Astrocyte of the spinal cord (primary cell): ENCODE results near the gene SLC4A5.

Experiments
- DNase-seq: peaks from one replicate; pipeline ENCODE4 v3.0.0; 2011; ENCODE audit warnings: low read depth, low spot score
- H3K4me3 ChIP-seq: 2 replicates; pipeline ENCODE4 v1.5.1; 2011; ENCODE audit warnings: low read depth, mild to moderate bottlenecking, low read length, moderate library complexity
- in situ Hi-C: cut with HindIII; loops from 2 replicates; pipeline ENCODE4 v1.10.0; 2017; ENCODE audit warnings: low sequenced_read_pairs
- TF ChIP-seq, protein P1 (sequence below): IDR thresholded peaks from 2 replicates; pipeline ENCODE4 v1.5.1; 2012; ENCODE audit warnings: low read depth, mild to moderate bottlenecking, low read length, inconsistent platforms

SLC4A5 gene

DNA sequence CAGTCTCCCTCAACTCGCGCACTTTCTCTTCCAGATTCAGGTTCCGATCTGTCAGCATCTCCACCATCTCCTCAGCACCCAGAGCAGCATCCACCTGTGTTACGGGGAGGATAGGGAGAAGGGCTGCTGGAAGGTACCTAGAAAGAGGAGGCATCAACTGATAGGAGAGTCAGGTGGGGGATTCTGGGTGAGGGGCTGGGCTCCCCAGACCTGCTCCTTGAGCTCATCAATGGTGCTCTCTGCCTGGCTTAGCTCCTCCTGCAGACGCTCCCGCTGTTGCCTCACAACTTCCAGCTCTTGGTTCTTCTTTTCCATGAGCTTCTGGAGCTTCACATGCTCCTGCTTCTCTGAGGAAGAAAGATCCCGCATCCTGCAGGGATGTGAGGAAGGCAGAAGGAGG, 26.8 kb upstream of the SLC4A5 start:
- no peak overlapping the region for H3K4me3 ChIP-seq
- no peak for DNase-seq
- TF ChIP-seq, protein P1, sequence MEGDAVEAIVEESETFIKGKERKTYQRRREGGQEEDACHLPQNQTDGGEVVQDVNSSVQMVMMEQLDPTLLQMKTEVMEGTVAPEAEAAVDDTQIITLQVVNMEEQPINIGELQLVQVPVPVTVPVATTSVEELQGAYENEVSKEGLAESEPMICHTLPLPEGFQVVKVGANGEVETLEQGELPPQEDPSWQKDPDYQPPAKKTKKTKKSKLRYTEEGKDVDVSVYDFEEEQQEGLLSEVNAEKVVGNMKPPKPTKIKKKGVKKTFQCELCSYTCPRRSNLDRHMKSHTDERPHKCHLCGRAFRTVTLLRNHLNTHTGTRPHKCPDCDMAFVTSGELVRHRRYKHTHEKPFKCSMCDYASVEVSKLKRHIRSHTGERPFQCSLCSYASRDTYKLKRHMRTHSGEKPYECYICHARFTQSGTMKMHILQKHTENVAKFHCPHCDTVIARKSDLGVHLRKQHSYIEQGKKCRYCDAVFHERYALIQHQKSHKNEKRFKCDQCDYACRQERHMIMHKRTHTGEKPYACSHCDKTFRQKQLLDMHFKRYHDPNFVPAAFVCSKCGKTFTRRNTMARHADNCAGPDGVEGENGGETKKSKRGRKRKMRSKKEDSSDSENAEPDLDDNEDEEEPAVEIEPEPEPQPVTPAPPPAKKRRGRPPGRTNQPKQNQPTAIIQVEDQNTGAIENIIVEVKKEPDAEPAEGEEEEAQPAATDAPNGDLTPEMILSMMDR: no peak
- in situ Hi-C loops: no loop called here

DNA sequence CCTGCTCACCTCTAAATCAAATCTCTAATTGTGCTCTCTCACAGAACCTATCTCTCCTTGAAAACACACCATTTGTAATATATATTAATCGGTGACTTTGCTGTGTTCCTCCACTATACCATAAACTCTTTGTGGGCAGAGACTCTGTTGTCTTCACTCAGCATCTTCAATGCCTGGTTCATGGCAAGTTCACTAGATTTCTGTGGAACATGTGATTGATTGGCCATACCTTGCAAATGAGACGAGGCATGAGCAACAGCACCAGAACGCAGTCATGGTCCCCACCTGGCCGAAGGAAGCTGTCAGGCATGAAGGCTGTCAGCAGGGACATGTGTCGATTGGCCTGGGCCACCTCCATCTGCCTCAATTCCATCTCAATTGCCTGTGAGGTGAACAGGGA, 25.3 kb upstream of the SLC4A5 start:
- TF ChIP-seq, protein P1: no peak
- in situ Hi-C loops: no loop called here
- DNase-seq: no peak
- H3K4me3 ChIP-seq: no peak overlapping the region

DNA sequence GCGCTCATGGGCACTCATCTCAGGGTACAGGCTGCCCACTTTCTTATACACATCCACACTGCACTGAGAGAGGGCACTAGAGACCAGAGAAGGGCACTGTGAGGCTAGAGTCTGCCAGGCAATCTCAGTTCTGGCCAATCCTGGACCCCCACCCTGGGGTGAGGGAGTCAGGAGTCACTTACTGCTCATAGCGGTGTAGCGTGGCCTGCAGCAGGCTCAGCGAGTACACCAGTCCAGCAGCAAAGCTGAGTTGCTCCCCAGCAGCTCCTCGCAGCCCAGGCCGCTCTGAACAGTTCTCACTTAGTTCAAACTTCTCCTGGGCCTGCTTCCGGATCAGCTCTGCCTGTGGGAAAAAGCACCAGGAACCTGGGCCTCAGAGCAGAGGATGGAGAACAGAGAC, 24.6 kb upstream of the SLC4A5 start:
- TF ChIP-seq, protein P1: no peak
- no peak for DNase-seq
- in situ Hi-C loops: no loop called here

DNA sequence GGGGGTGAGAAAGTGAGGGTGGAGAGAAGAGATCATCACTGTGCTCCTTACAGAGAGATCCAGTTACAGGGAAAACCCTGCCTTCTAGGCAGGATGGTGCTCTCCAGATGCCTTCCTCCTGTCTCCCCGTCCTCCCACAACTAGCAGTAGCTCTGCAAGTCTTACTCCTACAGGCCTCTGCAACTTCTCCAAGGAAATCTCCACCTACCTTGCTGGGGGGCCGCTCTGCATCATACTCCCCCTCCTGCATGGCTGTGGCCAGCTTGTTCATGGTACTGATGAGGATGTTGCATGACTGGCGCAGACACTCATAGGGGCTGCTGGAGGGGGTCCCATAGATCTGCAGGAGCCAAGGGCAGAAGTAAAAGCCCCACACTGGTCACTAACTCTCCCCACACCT, 22.8 kb upstream of the SLC4A5 start:
- DNase-seq: no peak
- H3K4me3 ChIP-seq: no peak overlapping the region
- TF ChIP-seq, protein P1: no peak
- in situ Hi-C loops: no loop called here

More for the DNA sequence above, 24.6 kb upstream of the SLC4A5 start:
- H3K4me3 ChIP-seq: no peak overlapping the region

DNA sequence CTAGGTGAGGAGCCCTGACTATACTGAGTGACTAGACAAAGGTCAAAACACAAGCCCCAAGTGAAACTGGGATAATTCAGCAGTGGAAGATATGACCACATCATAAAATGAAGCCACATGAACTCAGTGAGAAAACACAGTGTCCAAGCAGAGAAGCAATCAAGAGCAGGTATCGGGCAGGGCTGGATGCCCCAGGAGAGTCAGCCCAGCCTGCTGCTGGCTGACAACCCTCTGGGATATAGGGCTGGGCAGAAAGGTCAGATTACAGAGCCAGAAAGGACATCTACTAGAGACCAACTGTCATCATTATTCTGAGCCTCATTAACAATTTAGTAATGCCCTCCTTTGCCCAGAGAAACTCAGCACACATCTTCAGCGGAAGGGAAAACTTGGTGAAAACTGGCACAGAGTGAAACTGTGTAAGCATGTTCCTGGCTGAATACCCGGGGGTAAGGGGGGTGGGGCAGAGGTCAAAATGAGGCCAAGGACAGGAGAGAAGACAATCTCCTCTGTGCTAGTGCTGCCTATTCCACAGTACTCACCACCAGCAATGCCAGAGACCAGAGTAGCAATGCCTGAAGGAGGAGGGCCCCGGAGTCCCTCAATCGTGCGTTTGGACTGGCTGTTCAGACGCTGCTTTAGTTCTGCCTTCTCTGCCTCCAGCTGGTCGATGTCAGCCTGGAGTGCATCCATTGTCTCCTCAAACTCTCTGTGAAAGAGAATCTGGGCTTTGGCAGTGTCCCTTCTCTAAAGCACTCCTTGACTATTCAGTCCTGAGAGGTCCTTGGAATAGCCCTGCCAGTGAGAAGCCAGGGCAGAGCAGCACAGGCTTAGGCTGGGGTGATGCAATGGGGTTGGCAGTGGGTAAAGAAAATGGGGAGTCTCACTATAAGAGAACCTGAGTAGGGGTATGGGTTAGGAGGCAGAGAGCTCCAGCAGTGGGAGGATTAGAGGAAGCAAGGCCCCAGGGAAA, 21.6 kb upstream of the SLC4A5 start:
- no peak for DNase-seq
- TF ChIP-seq, protein P1: no peak
- H3K4me3 ChIP-seq: no peak overlapping the region
- in situ Hi-C loops: no loop called here

DNA sequence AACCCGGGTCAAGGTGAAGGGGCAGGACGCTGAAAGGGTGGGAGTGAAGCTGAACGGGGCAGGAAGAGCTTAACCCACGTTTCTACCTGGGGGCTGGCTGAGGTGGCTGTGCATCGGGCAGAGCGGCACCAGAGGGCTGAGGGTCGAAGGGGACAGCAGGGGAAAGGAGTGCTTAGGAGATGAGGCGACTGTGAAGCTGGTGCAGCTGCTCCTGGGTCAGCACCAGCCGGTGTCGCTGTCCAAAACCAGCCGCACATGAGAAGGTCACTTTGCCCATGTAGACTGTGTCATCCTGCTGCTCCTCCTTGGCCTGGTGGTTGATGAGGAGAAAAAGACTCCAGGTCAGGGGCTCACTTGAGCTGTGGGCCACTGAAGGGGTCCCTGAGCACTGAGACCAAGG, 18.1 kb upstream of the SLC4A5 start:
- in situ Hi-C loops: no loop called here
- TF ChIP-seq, protein P1: no peak
- DNase-seq: no peak

More for the DNA sequence above, 18.1 kb upstream of the SLC4A5 start:
- H3K4me3 ChIP-seq: no peak overlapping the region
